H1 (cell line): ENCODE data around the gene PPP1R12B. TPM values are rescaled to one million over a fixed set of nuclear protein-coding genes. Genes with fewer than 3 reads are reported as not detected.

ENCODE experiments used
- CTCF ChIA-PET: fragments of 300-600 bp; sonication (Branson Sonifier 250); formaldehyde crosslinking; loops from one replicate; lab custom pipeline; 2021; ENCODE audit not compliant: partially characterized antibody; lab: Charles Lee
- POLR2A ChIA-PET: fragments of 300-600 bp; sonication (Branson Sonifier 250); formaldehyde crosslinking; loops from one replicate; lab custom pipeline; 2021; ENCODE audit warnings: inconsistent platforms; ENCODE audit not compliant: partially characterized antibody; lab: Charles Lee
- DNase-seq, 2 experiments: peaks; one replicate each; pipeline versions ENCODE4 v3.0.0 to v3.0.0-alpha.2; 2010 to 2022; ENCODE audit warnings: low spot score in 2 of 2, low read depth in 1 of 2, mixed read lengths in 1 of 2
- FAIRE-seq: peaks from 2 replicates; lab custom pipeline; 2011; peaks lifted over from hg19 to GRCh38; lab: Jason Lieb, UNC
- H2AFZ ChIP-seq: 2 replicates; pipeline ENCODE4 v1.8.1; 2012; ENCODE audit warnings: low read length, inconsistent platforms
- H2AK5ac ChIP-seq: 2 replicates; pipeline ENCODE4 v1.6.1; 2013; ENCODE audit warnings: low read depth, low read length
- H2BK120ac ChIP-seq: replicated peaks from 2 replicates; pipeline ENCODE3; 2013; ENCODE audit warnings: low read depth, low read length, inconsistent platforms
- H2BK12ac ChIP-seq: 2 replicates; pipeline ENCODE4 v1.6.1; 2013; ENCODE audit warnings: low read depth, low read length
- H2BK15ac ChIP-seq: 2 replicates; pipeline ENCODE4 v1.6.1; 2013; ENCODE audit warnings: low read length
- H2BK20ac ChIP-seq: 2 replicates; pipeline ENCODE4 v1.6.1; 2013; ENCODE audit warnings: low read length
- H2BK5ac ChIP-seq: 2 replicates; pipeline ENCODE4 v1.6.1; 2013; ENCODE audit warnings: low read depth, low read length
- H3K14ac ChIP-seq: 2 replicates; pipeline ENCODE4 v1.6.1; 2013; ENCODE audit warnings: inconsistent platforms; ENCODE audit not compliant: insufficient read length
- H3K18ac ChIP-seq: 2 replicates; pipeline ENCODE4 v1.6.1; 2013; ENCODE audit warnings: low read length; ENCODE audit errors: extremely low read depth
- H3K23ac ChIP-seq: 2 replicates; pipeline ENCODE4 v1.6.1; 2013; ENCODE audit warnings: inconsistent platforms; ENCODE audit not compliant: insufficient read length
- H3K23me2 ChIP-seq: 2 replicates; pipeline ENCODE4 v1.6.1; 2013; ENCODE audit warnings: low read depth, low read length
- H3K27ac ChIP-seq: 2 replicates; pipeline ENCODE4 v1.6.1; 2011; ENCODE audit warnings: low read depth, low read length, inconsistent platforms
- H3K27me3 ChIP-seq, 4 experiments: replicated peaks in 1 of 4; 1 replicate in 1 of 4; 2 replicates in 3 of 4; pipeline versions ENCODE4 v1.6.1 to v1.8.1; 2011 to 2013; ENCODE audit warnings: low read length in 3 of 4, mild to moderate bottlenecking in 3 of 4, inconsistent platforms in 2 of 4, mixed read lengths in 2 of 4, moderate library complexity in 1 of 4; ENCODE audit not compliant: control insufficient read depth in 3 of 4, insufficient read depth in 3 of 4; ENCODE audit errors: extremely low read depth in 1 of 4
- H3K36me3 ChIP-seq, 4 experiments: 2 replicates each; pipeline versions ENCODE4 v1.6.1 to v1.8.1; 2011 to 2013; ENCODE audit warnings: mild to moderate bottlenecking in 4 of 4, low read length in 3 of 4, moderate library complexity in 2 of 4, control low read depth in 1 of 4, inconsistent platforms in 1 of 4; ENCODE audit not compliant: insufficient read depth in 4 of 4, control insufficient read depth in 2 of 4
- H3K4ac ChIP-seq: replicated peaks from 2 replicates; pipeline ENCODE3; 2013; ENCODE audit warnings: low read length, low read depth, mixed read lengths, inconsistent platforms; ENCODE audit not compliant: insufficient read length
- H3K4me1 ChIP-seq, 4 experiments: replicated peaks in 1 of 4; 1 replicate in 1 of 4; 2 replicates in 3 of 4; pipeline versions ENCODE4 v1.6.1 to v1.8.1; 2011 to 2013; ENCODE audit warnings: low read length in 3 of 4, inconsistent platforms in 2 of 4, mixed read lengths in 1 of 4; ENCODE audit not compliant: insufficient read depth in 4 of 4, control insufficient read depth in 3 of 4
- H3K4me2 ChIP-seq, 2 experiments: 2 replicates each; pipeline versions ENCODE4 v1.6.1 to v1.8.1; 2011 to 2013; ENCODE audit warnings: low read depth in 2 of 2, low read length in 2 of 2, control low read depth in 1 of 2, inconsistent platforms in 1 of 2, mild to moderate bottlenecking in 1 of 2; ENCODE audit not compliant: insufficient read depth in 1 of 2
- H3K4me3 ChIP-seq, 4 experiments: fragments of 200-600, 300-600 bp in 1 of 4; sonication (generic), shearing (Covaris generic), sonication (Bioruptor Twin) in 1 of 4; 2 replicates each; pipeline versions ENCODE4 v1.5.1 to v1.8.1; 2011 to 2016; ENCODE audit warnings: low read length in 4 of 4, low read depth in 3 of 4, control low read depth in 2 of 4, inconsistent platforms in 2 of 4, mild to moderate bottlenecking in 2 of 4, mixed read lengths in 1 of 4, moderate library complexity in 1 of 4; ENCODE audit not compliant: insufficient read depth in 2 of 4; ENCODE audit errors: extremely low read depth in 1 of 4
- H3K56ac ChIP-seq: replicated peaks from 2 replicates; pipeline ENCODE3; 2013; ENCODE audit warnings: low read depth, mild to moderate bottlenecking, mixed read lengths, low read length, inconsistent platforms; ENCODE audit not compliant: insufficient read length
- H3K79me1 ChIP-seq: 2 replicates; pipeline ENCODE4 v1.6.1; 2013; ENCODE audit warnings: low read depth, low read length, control low read depth
- H3K79me2 ChIP-seq, 2 experiments: 2 replicates each; pipeline versions ENCODE4 v1.6.1 to v1.8.1; 2012 to 2013; ENCODE audit warnings: low read length in 2 of 2, mild to moderate bottlenecking in 2 of 2, inconsistent platforms in 1 of 2; ENCODE audit not compliant: insufficient read depth in 2 of 2, control insufficient read depth in 1 of 2
- H3K9ac ChIP-seq, 4 experiments: replicated peaks in 1 of 4; 1 replicate in 1 of 4; 2 replicates in 3 of 4; pipeline versions ENCODE4 v1.6.1 to v1.8.1; 2011 to 2013; ENCODE audit warnings: low read depth in 3 of 4, low read length in 3 of 4, control low read depth in 2 of 4, mild to moderate bottlenecking in 2 of 4, moderate library complexity in 2 of 4, inconsistent platforms in 1 of 4; ENCODE audit errors: extremely low read depth in 1 of 4
- H3K9me3 ChIP-seq, 2 experiments: 2 replicates each; pipeline versions ENCODE4 v1.6.1 to v1.8.1; 2012 to 2013; ENCODE audit warnings: mild to moderate bottlenecking in 2 of 2, moderate library complexity in 2 of 2, control low read depth in 1 of 2, inconsistent platforms in 1 of 2, low read depth in 1 of 2, low read length in 1 of 2, mixed read lengths in 1 of 2; ENCODE audit not compliant: insufficient read depth in 2 of 2
- H4K20me1 ChIP-seq, 2 experiments: replicated peaks in 1 of 2; 2 replicates each; pipeline versions ENCODE3 to v1.8.1; 2011 to 2013; ENCODE audit warnings: inconsistent platforms in 2 of 2, low read length in 2 of 2, mild to moderate bottlenecking in 1 of 2; ENCODE audit not compliant: insufficient read depth in 2 of 2, control insufficient read depth in 1 of 2
- H4K5ac ChIP-seq: 2 replicates; pipeline ENCODE4 v1.6.1; 2013; ENCODE audit warnings: low read length, low read depth, mixed read lengths, inconsistent platforms; ENCODE audit not compliant: insufficient read length
- H4K8ac ChIP-seq: 2 replicates; pipeline ENCODE4 v1.8.0; 2013; ENCODE audit warnings: mild to moderate bottlenecking, moderate library complexity, low read length, inconsistent platforms; ENCODE audit not compliant: insufficient read depth; ENCODE audit errors: extremely low read depth
- H4K91ac ChIP-seq: replicated peaks from 2 replicates; pipeline ENCODE3; 2013; ENCODE audit warnings: low read length, mixed read lengths, inconsistent platforms; ENCODE audit not compliant: insufficient read length
- BACH1 ChIP-seq: IDR thresholded peaks from 2 replicates; pipeline ENCODE4 v1.6.1; 2012; ENCODE audit warnings: low read length, improper control_type of control experiment
- BCL11A ChIP-seq, 2 experiments: IDR thresholded peaks; one replicate each; pipeline ENCODE4 v1.6.1; 2011; ENCODE audit warnings: low read depth in 2 of 2, low read length in 2 of 2, mild to moderate bottlenecking in 2 of 2
- CBX5 ChIP-seq: fragments of 300-800, 300-1000 bp; sonication (generic); IDR thresholded peaks from 2 replicates; pipeline ENCODE4 v1.7.1; 2016; ENCODE audit warnings: antibody characterized with exemption, low read length, low read depth
- CHD1 ChIP-seq: IDR thresholded peaks from 2 replicates; pipeline ENCODE4 v1.6.1; 2012; ENCODE audit warnings: low read depth, low read length, improper control_type of control experiment
- GTF2F1 ChIP-seq: IDR thresholded peaks from 2 replicates; pipeline ENCODE4 v1.6.1; 2012; ENCODE audit warnings: low read depth, low read length, improper control_type of control experiment, borderline replicate concordance
- JUND ChIP-seq: IDR thresholded peaks from 2 replicates; pipeline ENCODE4 v1.6.1; 2011; ENCODE audit warnings: mild to moderate bottlenecking, improper control_type of control experiment, low read length
- KDM4A ChIP-seq: IDR thresholded peaks from one replicate; pipeline ENCODE4 v1.7.1; 2012; ENCODE audit warnings: low read depth, mild to moderate bottlenecking, moderate library complexity, low read length, inconsistent platforms; ENCODE audit not compliant: severe bottlenecking
- KDM5A ChIP-seq: fragments of 200-600 bp; IDR thresholded peaks from 2 replicates; pipeline ENCODE4 v1.7.1; 2012; ENCODE audit warnings: mild to moderate bottlenecking, low read length, inconsistent platforms, mixed read lengths
- MAFK ChIP-seq: IDR thresholded peaks from 2 replicates; pipeline ENCODE4 v1.6.1; 2012; ENCODE audit warnings: low read depth, mild to moderate bottlenecking, improper control_type of control experiment, low read length
- POU5F1 ChIP-seq: IDR thresholded peaks from 2 replicates; pipeline ENCODE4 v1.6.1; 2011; ENCODE audit warnings: low read depth, mild to moderate bottlenecking, low read length, moderate library complexity
- RAD21 ChIP-seq, 2 experiments: IDR thresholded peaks in 1 of 2; conservative IDR thresholded peaks in 1 of 2; 2 replicates each; pipeline ENCODE4 v1.6.1; 2011; ENCODE audit warnings: low read depth in 2 of 2, low read length in 2 of 2, improper control_type of control experiment in 1 of 2, inconsistent platforms in 1 of 2, mild to moderate bottlenecking in 1 of 2, moderate library complexity in 1 of 2
- SIX5 ChIP-seq: IDR thresholded peaks from 2 replicates; pipeline ENCODE4 v1.6.1; 2011; ENCODE audit warnings: mild to moderate bottlenecking, low read depth, low read length
- WGBS, 2 experiments: shearing (Covaris generic) in 1 of 2; methylation state at CpG; one replicate each; pipeline versions ENCODE4 v1.1.6 to v1.1.7; 2013 to 2015; ENCODE audit warnings: low lambda C conversion rate in 2 of 2, mixed read lengths in 2 of 2, inconsistent platforms in 1 of 2, low coverage in 1 of 2, missing lambda C conversion rate in 1 of 2; ENCODE audit not compliant: insufficient replicate concordance in 2 of 2, insufficient coverage in 1 of 2, insufficient read length in 1 of 2; ENCODE audit errors: extremely low coverage in 1 of 2, missing lambda C conversion rate in 1 of 2; 5-methylcytosine and 5-hydroxymethylcytosine counted together
- polyA plus RNA-seq, 7 experiments: library from polyadenylated mRNA; depleted of rRNA in 3 of 7; stranded (reverse) in 5 of 7; unstranded in 2 of 7; fragments of >200 nt in 5 of 7; fragments of 200-250 nt in 2 of 7; gene quantifications; 1 replicate in 5 of 7; 2 replicates in 1 of 7; 4 replicates in 1 of 7; pipeline versions ENCODE4 v1.2.1 to v1.2.3, GENCODE V29; 2011 to 2013; ENCODE audit warnings: missing spikeins in 2 of 7, mixed read lengths in 2 of 7
- total RNA-seq: library from RNA; stranded (reverse); fragmentation: NEBNext Ultra II Directional; extraction: Animal tissue kit (Norgen Biotek cat#: 25700); gene quantifications from 2 replicates; pipeline ENCODE4 v1.2.1, GENCODE V29; 2021
- TF ChIP-seq, protein P1 (sequence below): IDR thresholded peaks from 2 replicates; pipeline ENCODE4 v1.6.1; 2012; ENCODE audit warnings: inconsistent platforms
- TF ChIP-seq, protein P2 (sequence below): IDR thresholded peaks from 2 replicates; pipeline ENCODE4 v1.6.1; 2011; ENCODE audit warnings: low read length, improper control_type of control experiment

Gene PPP1R12B
- total and polyA plus RNA-seq, 2 of the 8 experiments (the other 6 are each of a cell fraction or from before 2014, with no cell fraction given), result 7.9 to 18.7 TPM

GRCh38 chr1:202516434-202516877 is 168.0 kb downstream of the PPP1R12B start:
- Histone ChIP-seq H2AFZ (no peak overlapping the region), H2BK15ac (no peak overlapping the region), H2BK20ac (no peak overlapping the region), H3K27me3 (no peaks in the 10 kb centered on the region), H3K4ac (no peak overlapping the region), H3K23me2 (no peaks in the 10 kb centered on the region), H2BK5ac (no peak overlapping the region), H3K79me2 (no peaks in the 10 kb centered on the region), H3K4me1 (no peaks in the 10 kb centered on the region), H3K4me2 (no peak overlapping the region), H3K14ac (no peak overlapping the region), H3K56ac (no peak overlapping the region), H3K9me3 (no peaks in the 10 kb centered on the region), H4K5ac (no peak overlapping the region), H3K23ac (no peak overlapping the region), H4K91ac (no peak overlapping the region), H2BK120ac (no peak overlapping the region), H3K18ac (no peak overlapping the region), H3K27ac (no peak overlapping the region), H3K4me3 (no peak overlapping the region), H4K8ac (no peak overlapping the region), H3K36me3 (no peaks in the 10 kb centered on the region), H2AK5ac (no peak overlapping the region), H3K79me1 (no peaks in the 10 kb centered on the region), H2BK12ac (no peak overlapping the region), H4K20me1 (no peaks in the 10 kb centered on the region), H3K9ac (no peak overlapping the region)
- WGBS, 2 experiments, result 93% methylated on average over 4 of the region's 4 CpGs; no CpG with 5 or more reads in 1 of the 2 experiments
- DNase-seq, result no peak
- FAIRE-seq, result no peak
- ChIA-PET CTCF (interaction anchor here (0.6 to 1.4 kb wide), 2 partner anchors 55 to 77 kb away, joined by 5 to 10 read pairs; no protein-coding TSS in a partner anchor), POLR2A (no interaction called here)
- TF ChIP-seq BCL11A (IDR thresholded peaks at IDR 0.05; ENCODE audit: low read depth in 2 of 2, low read length in 2 of 2), result no peak
- TF ChIP-seq KDM4A, result no peak
- no peak for TF ChIP-seq JUND
- TF ChIP-seq CBX5, result no peak
- no peak for TF ChIP-seq SIX5
- TF ChIP-seq GTF2F1, result no peak
- TF ChIP-seq, protein P1, sequence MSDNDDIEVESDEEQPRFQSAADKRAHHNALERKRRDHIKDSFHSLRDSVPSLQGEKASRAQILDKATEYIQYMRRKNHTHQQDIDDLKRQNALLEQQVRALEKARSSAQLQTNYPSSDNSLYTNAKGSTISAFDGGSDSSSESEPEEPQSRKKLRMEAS, result no peak
- TF ChIP-seq RAD21 (IDR thresholded peaks at IDR 0.05 in 1 of 2, conservative IDR thresholded peaks at IDR 0.05 in 1 of 2; ENCODE audit: low read depth in 2 of 2, low read length in 2 of 2), result no peak
- TF ChIP-seq, protein P2, sequence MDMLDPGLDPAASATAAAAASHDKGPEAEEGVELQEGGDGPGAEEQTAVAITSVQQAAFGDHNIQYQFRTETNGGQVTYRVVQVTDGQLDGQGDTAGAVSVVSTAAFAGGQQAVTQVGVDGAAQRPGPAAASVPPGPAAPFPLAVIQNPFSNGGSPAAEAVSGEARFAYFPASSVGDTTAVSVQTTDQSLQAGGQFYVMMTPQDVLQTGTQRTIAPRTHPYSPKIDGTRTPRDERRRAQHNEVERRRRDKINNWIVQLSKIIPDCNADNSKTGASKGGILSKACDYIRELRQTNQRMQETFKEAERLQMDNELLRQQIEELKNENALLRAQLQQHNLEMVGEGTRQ, result no peak
- TF ChIP-seq MAFK, result no peak
- TF ChIP-seq BACH1, result no peak
- TF ChIP-seq CHD1, result no peak
- TF ChIP-seq KDM5A, result no peak
- no peak for TF ChIP-seq POU5F1
